Naive B cell (primary cell): ENCODE data around the gene SNTG2. TPM values are rescaled to one million over a fixed set of nuclear protein-coding genes. Genes with fewer than 3 reads are reported as not detected.

Experiments used
- ATAC-seq, 2 donors: fragments of 150-1000 bp; cut with Tn5 transposase; 2 replicates each; pipeline ENCODE4 v1.10.0; 2021; ENCODE audit warnings: low read depth in 2 of 2, mild to moderate bottlenecking in 2 of 2, moderate library complexity in 2 of 2
- DNase-seq: peaks from one replicate; pipeline ENCODE4 v3.0.0; 2022
- H3K27ac Mint-ChIP-seq, 6 donors: one replicate each; pipeline ENCODE4 v1.8.0; 2020 to 2022; ENCODE audit warnings: mild to moderate bottlenecking in 6 of 6, mixed read lengths in 6 of 6, moderate library complexity in 5 of 6, inconsistent platforms in 2 of 6
- H3K27me3 Mint-ChIP-seq, 3 donors: one replicate each; pipeline ENCODE4 v1.8.0; 2021 to 2022; ENCODE audit warnings: mixed read lengths in 3 of 3, mild to moderate bottlenecking in 1 of 3
- H3K36me3 Mint-ChIP-seq, 2 donors: one replicate each; pipeline ENCODE4 v1.8.0; 2020 to 2022; ENCODE audit warnings: mixed read lengths in 2 of 2, inconsistent platforms in 1 of 2, mild to moderate bottlenecking in 1 of 2
- H3K4me1 Mint-ChIP-seq, 3 donors: one replicate each; pipeline ENCODE4 v1.8.0; 2020 to 2022; ENCODE audit warnings: mixed read lengths in 3 of 3, inconsistent platforms in 1 of 3, mild to moderate bottlenecking in 1 of 3, moderate library complexity in 1 of 3
- H3K4me3 Mint-ChIP-seq, 8 donors: one replicate each; pipeline ENCODE4 v1.8.0; 2020 to 2022; ENCODE audit warnings: mild to moderate bottlenecking in 8 of 8, mixed read lengths in 8 of 8, moderate library complexity in 8 of 8, inconsistent platforms in 2 of 8
- H3K9me3 Mint-ChIP-seq, 7 donors: one replicate each; pipeline ENCODE4 v1.8.0; 2020 to 2022; ENCODE audit warnings: mixed read lengths in 7 of 7, mild to moderate bottlenecking in 5 of 7, inconsistent platforms in 2 of 7, moderate library complexity in 1 of 7
- polyA plus RNA-seq, 6 donors: library from polyadenylated mRNA; unstranded; fragments of 300-500 nt; fragmentation: Illumina TruSeq; gene quantifications; one replicate each; pipeline ENCODE4 v1.2.3, GENCODE V29; 2021; ENCODE audit warnings: low read depth in 6 of 6

The SNTG2 gene
- polyA plus RNA-seq, 6 donors from 2014 or later: 1.8 to 9.2 (median 4.1) TPM

- Mint-ChIP-seq H3K4me1 (peaks cover 0 to 13% (median 10%) of the 10 kb centered on the region in 3 donors), H3K27ac (peak overlapping the region in 1 of 6 donors; percentile 58), H3K36me3 (peaks cover 0 to 16% of the 10 kb centered on the region in 2 donors), H3K9me3 (no peaks in the 10 kb centered on the region), H3K4me3 (no peak overlapping the region), H3K27me3 (peaks cover 4 to 24% (median 14%) of the 10 kb centered on the region in 3 donors)
- DNase-seq (no peak), ATAC-seq (no peak)
These were observed 367.8 kb downstream of the SNTG2 start for GRCh38 chr2:1318366-1319009.

- Mint-ChIP-seq H3K4me3 (peak overlapping the region in 1 of 8 donors; percentile 29), H3K4me1 (peaks cover 0 to 13% (median 10%) of the 10 kb centered on the region in 3 donors), H3K27ac (no peak overlapping the region), H3K9me3 (no peaks in the 10 kb centered on the region), H3K36me3 (peaks cover 0 to 13% of the 10 kb centered on the region in 2 donors), H3K27me3 (peaks cover 4 to 21% (median 11%) of the 10 kb centered on the region in 3 donors)
- DNase-seq (no peak), ATAC-seq (no peak)
These were observed 368.7 kb downstream of the SNTG2 start for GRCh38 chr2:1319393-1319792.

GRCh38 chr2:1321321-1321720 is 370.7 kb downstream of the SNTG2 start:
- no peak for ATAC-seq
- DNase-seq: no peak
- Mint-ChIP-seq H3K27me3 (peaks cover 0 to 4% (median 0%) of the 10 kb centered on the region in 3 donors), H3K9me3 (no peaks in the 10 kb centered on the region), H3K4me1 (peaks cover 0 to 13% (median 5%) of the 10 kb centered on the region in 3 donors), H3K36me3 (no peaks in the 10 kb centered on the region), H3K27ac (peak overlapping the region in 2 of 6 donors; percentile 48 to 67), H3K4me3 (no peak overlapping the region)

- Mint-ChIP-seq H3K9me3 (no peaks in the 10 kb centered on the region), H3K27ac (no peak overlapping the region), H3K4me1 (peaks cover 0 to 14% (median 2%) of the 10 kb centered on the region in 3 donors), H3K4me3 (no peak overlapping the region), H3K27me3 (peaks cover 0 to 6% (median 0%) of the 10 kb centered on the region in 3 donors), H3K36me3 (no peaks in the 10 kb centered on the region)
- ATAC-seq: no peak
- DNase-seq: no peak
These were observed 374.2 kb downstream of the SNTG2 start for GRCh38 chr2:1324884-1325283.

- Mint-ChIP-seq H3K27ac (no peak overlapping the region), H3K36me3 (peaks cover 0 to 8% of the 10 kb centered on the region in 2 donors), H3K4me1 (peaks cover 0 to 1% (median 0%) of the 10 kb centered on the region in 3 donors), H3K27me3 (peaks cover 0 to 12% (median 0%) of the 10 kb centered on the region in 3 donors), H3K9me3 (peaks cover 4 to 9% (median 8%) of the 10 kb centered on the region in 7 donors), H3K4me3 (no peak overlapping the region)
- DNase-seq (no peak), ATAC-seq (no peak)
These were observed 378.0 kb downstream of the SNTG2 start for GRCh38 chr2:1328684-1329083.

GRCh38 chr2:1339388-1340140 is 388.9 kb downstream of the SNTG2 start:
- H3K4me3 Mint-ChIP-seq: no peak overlapping the region
- DNase-seq: no peak
- H3K27me3 Mint-ChIP-seq: no peaks in the 10 kb centered on the region
- H3K27ac Mint-ChIP-seq: peak overlapping the region in 1 of 6 donors; percentile 26
- no peak for ATAC-seq
- H3K4me1 Mint-ChIP-seq: no peaks in the 10 kb centered on the region
- H3K36me3 Mint-ChIP-seq: no peaks in the 10 kb centered on the region
- H3K9me3 Mint-ChIP-seq: peaks cover 0 to 10% (median 0%) of the 10 kb centered on the region in 7 donors

- peaks cover 0 to 10% (median 0%) of the 10 kb centered on the region in 7 donors for H3K9me3 Mint-ChIP-seq
- no peaks in the 10 kb centered on the region for H3K27me3 Mint-ChIP-seq
- no peak overlapping the region for H3K27ac Mint-ChIP-seq
- H3K4me1 Mint-ChIP-seq: no peaks in the 10 kb centered on the region
- no peaks in the 10 kb centered on the region for H3K36me3 Mint-ChIP-seq
- no peak overlapping the region for H3K4me3 Mint-ChIP-seq
- no peak for DNase-seq
- no peak for ATAC-seq
These were observed 389.5 kb downstream of the SNTG2 start for GRCh38 chr2:1340141-1340512.

- no peak for DNase-seq
These were observed 390.9 kb downstream of the SNTG2 start for GRCh38 chr2:1341404-1342120.

GRCh38 chr2:1348789-1349188 is 398.1 kb downstream of the SNTG2 start:
- H3K36me3 Mint-ChIP-seq: peaks cover 0 to 5% of the 10 kb centered on the region in 2 donors
- ATAC-seq (no peak), DNase-seq (no peak)
- peaks cover 0 to 6% (median 0%) of the 10 kb centered on the region in 3 donors for H3K27me3 Mint-ChIP-seq
- peaks cover 4 to 34% (median 19%) of the 10 kb centered on the region in 7 donors for H3K9me3 Mint-ChIP-seq
- H3K4me3 Mint-ChIP-seq: no peak overlapping the region
- no peaks in the 10 kb centered on the region for H3K4me1 Mint-ChIP-seq
- peak overlapping the region in 1 of 6 donors; percentile 46 for H3K27ac Mint-ChIP-seq

More at GRCh38 chr2:1341404-1342120, 390.9 kb downstream of the SNTG2 start:
- H3K4me3 Mint-ChIP-seq: no peak overlapping the region
- H3K9me3 Mint-ChIP-seq: peaks cover 0 to 5% (median 1%) of the 10 kb centered on the region in 7 donors
- H3K36me3 Mint-ChIP-seq: no peaks in the 10 kb centered on the region
- ATAC-seq: no peak
- no peak overlapping the region for H3K27ac Mint-ChIP-seq
- no peaks in the 10 kb centered on the region for H3K27me3 Mint-ChIP-seq
- H3K4me1 Mint-ChIP-seq: no peaks in the 10 kb centered on the region

- no peaks in the 10 kb centered on the region for H3K4me1 Mint-ChIP-seq
- H3K27me3 Mint-ChIP-seq: peaks cover 0 to 6% (median 0%) of the 10 kb centered on the region in 3 donors
- no peak overlapping the region for H3K4me3 Mint-ChIP-seq
- no peak for ATAC-seq
- peaks cover 4 to 34% (median 19%) of the 10 kb centered on the region in 7 donors for H3K9me3 Mint-ChIP-seq
- no peak overlapping the region for H3K27ac Mint-ChIP-seq
- peaks cover 0 to 5% of the 10 kb centered on the region in 2 donors for H3K36me3 Mint-ChIP-seq
- no peak for DNase-seq
These were observed 399.5 kb downstream of the SNTG2 start for GRCh38 chr2:1350111-1350510.

- Mint-ChIP-seq H3K36me3 (peaks cover 0 to 5% of the 10 kb centered on the region in 2 donors), H3K9me3 (peaks cover 0 to 24% (median 12%) of the 10 kb centered on the region in 7 donors), H3K27ac (peak overlapping the region in 1 of 6 donors; percentile 36), H3K4me1 (no peaks in the 10 kb centered on the region), H3K4me3 (no peak overlapping the region), H3K27me3 (peaks cover 0 to 6% (median 0%) of the 10 kb centered on the region in 3 donors)
- DNase-seq: no peak
- no peak for ATAC-seq
These were observed 402.5 kb downstream of the SNTG2 start for GRCh38 chr2:1353124-1353523.

- H3K27me3 Mint-ChIP-seq: peaks cover 0 to 10% (median 0%) of the 10 kb centered on the region in 3 donors
- no peak overlapping the region for H3K27ac Mint-ChIP-seq
- H3K4me3 Mint-ChIP-seq: no peak overlapping the region
- peaks cover 0 to 5% of the 10 kb centered on the region in 2 donors for H3K36me3 Mint-ChIP-seq
- ATAC-seq (no peak), DNase-seq (no peak)
- no peaks in the 10 kb centered on the region for H3K4me1 Mint-ChIP-seq
- H3K9me3 Mint-ChIP-seq: peaks cover 0 to 20% (median 8%) of the 10 kb centered on the region in 7 donors
These were observed 402.9 kb downstream of the SNTG2 start for GRCh38 chr2:1353543-1353942.

GRCh38 chr2:1360144-1360543 is 409.5 kb downstream of the SNTG2 start:
- H3K9me3 Mint-ChIP-seq: no peaks in the 10 kb centered on the region
- DNase-seq: no peak
- peaks cover 0 to 7% (median 0%) of the 10 kb centered on the region in 3 donors for H3K4me1 Mint-ChIP-seq
- no peak overlapping the region for H3K4me3 Mint-ChIP-seq
- no peak overlapping the region for H3K27ac Mint-ChIP-seq
- ATAC-seq: no peak
- H3K27me3 Mint-ChIP-seq: peaks cover 0 to 19% (median 5%) of the 10 kb centered on the region in 3 donors
- H3K36me3 Mint-ChIP-seq: no peaks in the 10 kb centered on the region
